HG02588 (cell line): ENCODE data around the gene TAGLN3.
A peak's percentile ranks its signal among the peaks of the same experiment; 100 is the strongest.

Experiments
- ATAC-seq: cut with Tn5 transposase; IDR thresholded peaks from one replicate; pipeline ENCODE4 v1.9.1; 2021; ENCODE audit warnings: mild to moderate bottlenecking, moderate library complexity; ENCODE audit not compliant: unreplicated experiment

Gene TAGLN3

DNA sequence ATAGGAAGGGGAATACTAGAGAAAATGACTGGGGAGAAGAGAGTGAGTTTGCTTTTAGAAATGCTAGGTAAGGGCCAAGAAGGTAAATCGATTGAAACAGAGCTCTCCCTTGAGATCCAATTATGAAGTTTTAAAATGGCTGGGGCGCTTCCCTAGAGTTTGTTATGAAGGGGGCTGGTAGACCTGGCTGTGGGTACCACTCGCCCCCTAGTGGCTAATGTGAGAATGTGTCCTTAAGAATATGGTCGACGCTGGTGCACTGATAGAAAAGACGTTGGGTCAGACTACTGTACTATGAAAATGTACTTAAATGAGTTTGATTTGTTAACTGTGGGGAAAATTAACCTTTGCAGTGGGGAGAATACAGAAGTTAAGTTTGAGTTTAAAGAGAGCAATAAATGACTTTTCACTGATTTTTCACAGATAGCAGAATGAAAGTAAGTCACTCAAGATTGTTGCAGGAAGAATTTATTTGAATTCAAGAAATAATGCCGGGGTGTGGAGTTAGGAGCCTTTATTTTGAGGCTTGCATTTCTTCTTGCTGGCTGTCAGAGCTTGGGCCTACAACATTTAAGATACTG lies 45.0 kb downstream of the TAGLN3 start:
- ATAC-seq, result peak; percentile 85

DNA sequence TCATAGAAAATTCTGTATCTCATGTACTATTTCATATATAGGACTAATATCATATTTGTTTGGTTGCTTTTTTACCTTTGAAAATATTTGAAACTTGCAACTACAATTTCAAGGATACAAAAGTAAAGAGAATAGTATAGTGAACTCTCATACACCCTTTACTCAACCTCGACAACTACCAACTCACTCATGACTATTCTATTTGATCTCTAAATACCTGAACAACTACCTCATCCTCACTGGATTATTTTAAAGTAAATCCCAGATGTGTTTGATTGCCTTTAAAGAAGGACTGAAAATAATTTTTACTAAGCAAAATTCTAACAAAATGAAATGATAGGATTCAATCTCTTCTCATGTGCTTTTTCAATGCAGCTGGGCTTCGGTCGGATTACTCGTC lies 47.9 kb downstream of the TAGLN3 start:
- no peak for ATAC-seq

DNA sequence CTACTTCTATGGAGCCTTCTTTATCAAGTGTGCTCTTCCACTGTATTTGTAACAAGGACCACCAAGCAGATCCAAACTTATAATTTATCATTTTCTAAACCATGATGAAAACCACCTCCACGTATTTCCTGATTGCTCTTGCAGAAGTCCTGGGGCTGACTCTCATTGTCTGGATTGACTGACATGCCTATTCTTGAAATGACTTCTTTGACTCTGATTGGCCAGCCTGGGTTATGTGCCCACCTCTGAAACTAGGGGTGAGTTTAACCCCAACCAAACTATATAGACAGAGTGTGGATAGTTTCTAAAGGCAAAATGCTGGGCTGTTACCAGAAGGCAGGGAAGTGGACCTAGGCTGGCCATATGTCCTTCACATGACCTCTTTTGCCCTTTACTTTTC lies 48.5 kb downstream of the TAGLN3 start:
- ATAC-seq, result no peak

DNA sequence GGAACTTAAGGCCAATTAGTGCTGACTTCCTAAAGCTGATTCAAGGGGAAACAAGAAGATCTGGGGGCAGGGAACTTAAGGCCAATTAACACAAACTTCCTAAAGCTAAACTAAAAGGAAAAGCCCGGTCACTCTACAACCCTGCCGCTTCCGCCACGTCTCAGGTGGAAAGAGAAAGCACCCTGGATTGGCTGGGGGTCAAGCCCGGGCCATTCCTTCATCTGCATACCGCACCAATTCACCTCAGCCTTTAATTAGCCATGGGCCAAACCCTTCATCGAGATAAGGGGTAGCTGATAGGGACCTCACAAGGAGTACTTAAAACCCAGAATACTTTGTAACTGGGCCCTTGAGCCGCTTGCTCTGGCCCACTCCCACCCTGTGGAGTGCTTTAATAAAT lies 50.2 kb downstream of the TAGLN3 start:
- no peak for ATAC-seq

DNA sequence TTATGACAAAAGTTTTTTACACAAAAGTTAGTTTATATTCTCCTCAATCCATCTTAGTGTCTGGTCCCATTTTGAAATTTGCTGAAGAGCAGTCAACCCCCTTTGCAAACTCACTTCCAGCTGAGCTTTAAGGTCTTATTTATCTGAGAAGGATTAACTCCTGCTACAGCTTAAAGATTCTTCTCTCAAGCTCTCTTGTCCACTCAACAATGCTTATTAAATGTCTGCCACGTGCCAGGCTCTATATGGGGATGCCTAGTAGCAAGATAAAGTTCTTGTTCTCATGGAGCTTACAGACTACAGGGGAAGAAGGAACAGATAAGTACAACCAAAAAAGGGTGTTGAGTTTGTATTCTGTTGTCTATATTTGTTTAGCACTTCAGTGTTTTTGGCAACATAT lies 54.5 kb downstream of the TAGLN3 start:
- no peak for ATAC-seq

DNA sequence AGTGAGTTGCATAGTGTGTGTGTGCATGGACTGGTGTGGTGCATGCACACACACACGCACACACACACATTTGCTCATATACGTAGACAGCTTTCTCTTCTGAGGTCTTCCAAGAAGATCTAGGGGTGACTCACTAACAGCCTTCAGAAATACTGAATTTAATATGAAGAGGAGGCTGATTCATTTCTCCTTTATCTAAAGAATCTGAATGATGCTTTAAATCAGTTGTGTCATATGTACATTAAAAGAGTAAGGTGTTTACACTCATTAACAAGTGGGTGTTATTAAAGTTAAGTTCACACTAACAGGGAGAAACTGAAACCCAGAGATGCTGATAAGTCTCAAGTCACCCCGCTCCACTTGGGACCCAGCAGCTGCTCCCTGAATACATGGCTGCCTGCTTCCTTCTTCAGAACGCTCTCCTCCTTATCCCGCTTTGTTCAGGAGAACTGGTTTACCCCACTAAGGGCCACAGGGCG lies 57.8 kb downstream of the TAGLN3 start:
- ATAC-seq, result no peak

DNA sequence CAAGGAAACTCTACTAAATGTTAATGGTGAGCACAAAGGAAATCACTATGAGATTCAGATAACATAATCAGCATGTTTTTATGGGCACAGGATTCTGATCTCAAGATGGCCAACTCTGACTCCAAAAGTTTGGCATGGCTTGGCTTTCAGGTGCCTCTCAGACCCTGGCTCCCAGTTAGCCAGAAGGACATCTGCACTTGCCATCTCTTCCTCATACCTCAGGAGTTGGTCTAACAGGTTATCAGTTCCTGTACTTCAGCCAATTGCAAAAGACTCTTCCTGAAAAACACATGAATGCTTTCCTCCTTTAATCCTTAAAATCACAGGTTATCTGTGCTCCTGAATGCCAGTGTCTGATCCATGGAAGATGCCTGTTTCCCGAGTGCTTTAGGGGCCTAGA lies 60.8 kb downstream of the TAGLN3 start:
- no peak for ATAC-seq

DNA sequence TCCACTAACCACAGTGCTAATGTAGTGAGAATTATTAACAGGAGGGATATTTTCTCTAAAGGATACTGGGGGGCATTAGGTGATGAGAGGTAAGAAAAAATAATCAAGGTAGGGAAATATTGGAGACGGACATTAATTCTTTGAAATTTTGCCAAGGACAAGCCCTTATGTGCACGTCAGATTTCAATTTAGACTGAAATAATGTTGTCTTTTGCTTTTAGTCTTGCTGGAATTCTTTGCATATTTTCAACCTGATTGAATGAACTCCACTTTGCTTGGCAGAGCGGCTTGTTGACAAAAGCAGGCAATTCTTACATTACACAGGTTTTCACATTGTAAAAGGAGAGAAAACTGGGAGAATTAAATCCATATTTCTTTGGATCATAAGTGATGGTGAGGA lies 62.4 kb downstream of the TAGLN3 start:
- ATAC-seq, result no peak
